HT-29 (cell line): Measurements from ENCODE around the gene BTNL2. TPM values are rescaled to one million over a fixed set of nuclear protein-coding genes. Genes with fewer than 3 reads are reported as not detected.

Experiments used
- DNase-seq: peaks from one replicate; pipeline ENCODE4 v3.0.0-alpha.2; 2015; ENCODE audit warnings: low spot score
- total RNA-seq: library from RNA; depleted of rRNA; stranded (reverse); fragments of >200 nt; shearing (Covaris generic); gene quantifications from 2 replicates; pipeline ENCODE4 v1.2.3, GENCODE V29; 2014

BTNL2 gene
- total RNA-seq, 1 experiment from 2014 or later = not detected

- DNase-seq = peak; percentile 77
Observed at GRCh38 chr6:32415521-32416019, 8.6 kb upstream of the BTNL2 start.

- DNase-seq = peak; percentile 82
Observed at GRCh38 chr6:32413427-32414047, 6.6 kb upstream of the BTNL2 start.

GRCh38 chr6:32411566-32412327, 4.8 kb upstream of the BTNL2 start:
- no peak for DNase-seq

- no peak for DNase-seq
Observed at GRCh38 chr6:32410906-32411305, 3.9 kb upstream of the BTNL2 start.

- no peak for DNase-seq
Observed at GRCh38 chr6:32406197-32406596, 784 bp downstream of the BTNL2 start.

- no peak for DNase-seq
Observed at GRCh38 chr6:32405656-32406055, 1.3 kb downstream of the BTNL2 start.

- DNase-seq = no peak
Observed at GRCh38 chr6:32402812-32403211, 4.2 kb downstream of the BTNL2 start.

- DNase-seq = no peak
Observed at GRCh38 chr6:32401284-32401963, 5.6 kb downstream of the BTNL2 start.

- DNase-seq = no peak
Observed at GRCh38 chr6:32397252-32397920, 9.6 kb downstream of the BTNL2 start.

- no peak for DNase-seq
Observed at GRCh38 chr6:32396028-32396427, 11.0 kb downstream of the BTNL2 start.

GRCh38 chr6:32393665-32394420, 13.1 kb downstream of the BTNL2 start:
- no peak for DNase-seq

- no peak for DNase-seq
Observed at GRCh38 chr6:32391505-32391904, 15.5 kb downstream of the BTNL2 start.

- DNase-seq = peak; percentile 4
Observed at GRCh38 chr6:32387589-32388340, 19.2 kb downstream of the BTNL2 start.

GRCh38 chr6:32386040-32386439, 20.9 kb downstream of the BTNL2 start:
- no peak for DNase-seq

GRCh38 chr6:32382757-32383420, 24.1 kb downstream of the BTNL2 start:
- DNase-seq = no peak

GRCh38 chr6:32379545-32379944, 27.4 kb downstream of the BTNL2 start:
- no peak for DNase-seq

- no peak for DNase-seq
Observed at GRCh38 chr6:32375739-32376529, 31.0 kb downstream of the BTNL2 start.

GRCh38 chr6:32371803-32372202, 35.2 kb downstream of the BTNL2 start, which contains the start of gene TSBP1:
Gene TSBP1, minus strand, starts transcription at chr6:32371903. Its CDS starts 197 bp downstream, at chr6:32371706.
- DNase-seq = no peak

- DNase-seq = no peak
Observed at GRCh38 chr6:32371229-32371628, 35.8 kb downstream of the BTNL2 start.
